Breast epithelium (tissue), 4 donors: ENCODE results near the gene HMGN1. TPM values are rescaled to one million over a fixed set of nuclear protein-coding genes. Genes with fewer than 3 reads are reported as not detected.

Source experiments
- DNase-seq, 2 donors: peaks; one replicate each; pipeline ENCODE4 v3.0.0-alpha.2; 2019; ENCODE audit warnings: low spot score in 2 of 2
- H3K27ac ChIP-seq, 2 donors: fragments of 200-600 bp; sonication (generic) in 1 of 2; one replicate each; pipeline ENCODE4 v1.5.1; 2016 to 2019; ENCODE audit warnings: mild to moderate bottlenecking in 1 of 2
- H3K27me3 ChIP-seq, 2 donors: fragments of 200-600 bp; sonication (generic) in 1 of 2; one replicate each; pipeline versions ENCODE4 v1.5.1 to v1.6.0; 2017 to 2019; ENCODE audit warnings: control low read depth in 1 of 2, mild to moderate bottlenecking in 1 of 2
- H3K36me3 ChIP-seq: fragments of 200-600 bp; one replicate; pipeline ENCODE4 v1.5.1; 2019
- H3K4me1 ChIP-seq, 2 donors: fragments of 200-600 bp; sonication (generic); one replicate each; pipeline ENCODE4 v1.5.1; 2016 to 2019; ENCODE audit warnings: control low read depth in 1 of 2
- H3K4me3 ChIP-seq, 3 donors: fragments of 200-600 bp; sonication (generic); 1 replicate in 2 of 3; 2 replicates in 1 of 3; pipeline ENCODE4 v1.5.1; 2016 to 2019; ENCODE audit warnings: mild to moderate bottlenecking in 3 of 3, moderate library complexity in 2 of 3
- H3K9me3 ChIP-seq, 2 donors: fragments of 200-600 bp; sonication (generic) in 1 of 2; one replicate each; pipeline ENCODE4 v1.5.1; 2016 to 2019; ENCODE audit warnings: control low read depth in 1 of 2
- CTCF ChIP-seq, 3 donors: fragments of 450-650 bp; IDR thresholded peaks; one replicate each; pipeline ENCODE4 v1.5.1; 2016 to 2017; ENCODE audit warnings: antibody characterized with exemption in 3 of 3, mild to moderate bottlenecking in 3 of 3, moderate library complexity in 3 of 3
- POLR2A ChIP-seq: fragments of 450-650 bp; IDR thresholded peaks from one replicate; pipeline ENCODE4 v1.6.1; 2016; ENCODE audit warnings: antibody characterized with exemption, mild to moderate bottlenecking, moderate library complexity
- POLR2AphosphoS5 ChIP-seq, 3 donors: sonication (generic); formaldehyde crosslinking; IDR thresholded peaks; one replicate each; pipeline ENCODE4 v1.6.1; 2017; ENCODE audit warnings: antibody characterized with exemption in 3 of 3
- intact Hi-C: fragments of 100-400 bp; cut with DNase I; formaldehyde crosslinking; loops from one replicate; pipeline ENCODE4 v1.15.1; 2023; ENCODE audit warnings: low total_unique reads
- total RNA-seq, 3 donors: library from RNA; depleted of rRNA; stranded (reverse); fragments of >200 nt; gene quantifications; one replicate each; pipeline ENCODE4 v1.1.0, GENCODE V29; 2016

The HMGN1 gene
- total RNA-seq, 3 donors from 2014 or later: 68.5 to 166 (median 127) TPM

GRCh38 chr21:39346671-39347331 lies 2.1 kb downstream of the HMGN1 start:
- peak overlapping the region in 1 of 3 donors; percentile 12 for H3K4me3 ChIP-seq
- H3K9me3 ChIP-seq: no peaks in the 10 kb centered on the region

GRCh38 chr21:39346206-39346605 lies 2.7 kb downstream of the HMGN1 start:
- no peak for DNase-seq
- Histone ChIP-seq H3K36me3 (no peaks in the 10 kb centered on the region), H3K9me3 (no peaks in the 10 kb centered on the region), H3K4me1 (peaks cover 0 to 7% of the 10 kb centered on the region in 2 donors), H3K27ac (no peak overlapping the region), H3K4me3 (no peak overlapping the region), H3K27me3 (no peaks in the 10 kb centered on the region)
- intact Hi-C loops: no loop called here
- TF ChIP-seq POLR2AphosphoS5 (IDR thresholded peaks at IDR 0.05) (no peak), CTCF (IDR thresholded peaks at IDR 0.05) (no peak), POLR2A (no peak)

More at GRCh38 chr21:39346671-39347331, 2.1 kb downstream of the HMGN1 start:
- Histone ChIP-seq H3K27ac (no peak overlapping the region), H3K4me1 (peaks cover 0 to 7% of the 10 kb centered on the region in 2 donors), H3K36me3 (no peaks in the 10 kb centered on the region), H3K27me3 (no peaks in the 10 kb centered on the region)
- no peak for DNase-seq
- intact Hi-C loops: no loop called here
- TF ChIP-seq CTCF (IDR thresholded peaks at IDR 0.05) (no peak), POLR2A (no peak), POLR2AphosphoS5 (IDR thresholded peaks at IDR 0.05) (no peak)

DNA sequence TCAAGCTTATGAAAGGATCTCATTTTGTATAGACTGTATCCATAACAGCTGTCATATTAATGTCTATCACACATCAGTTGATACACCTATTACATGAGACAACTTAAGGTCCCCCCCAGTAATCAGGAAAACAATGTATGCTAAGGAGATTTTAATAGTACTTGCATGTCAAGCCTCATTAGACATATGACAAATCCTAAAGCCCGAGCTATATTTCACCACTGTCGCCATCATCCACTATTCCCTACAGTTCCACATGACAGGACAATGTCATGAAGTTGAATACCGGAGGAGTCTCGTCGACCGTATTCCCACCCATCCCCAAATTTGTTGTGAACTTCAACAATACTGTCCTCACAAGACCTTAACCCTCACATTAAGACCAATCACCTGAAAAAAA lies 3.4 kb downstream of the HMGN1 start:
- Histone ChIP-seq H3K27me3 (no peaks in the 10 kb centered on the region), H3K4me1 (peaks cover 0 to 7% of the 10 kb centered on the region in 2 donors), H3K27ac (no peak overlapping the region), H3K9me3 (no peaks in the 10 kb centered on the region), H3K4me3 (no peak overlapping the region), H3K36me3 (no peaks in the 10 kb centered on the region)
- TF ChIP-seq POLR2AphosphoS5 (IDR thresholded peaks at IDR 0.05) (no peak), POLR2A (no peak), CTCF (IDR thresholded peaks at IDR 0.05) (no peak)
- intact Hi-C loops: no loop called here
- DNase-seq: no peak

DNA sequence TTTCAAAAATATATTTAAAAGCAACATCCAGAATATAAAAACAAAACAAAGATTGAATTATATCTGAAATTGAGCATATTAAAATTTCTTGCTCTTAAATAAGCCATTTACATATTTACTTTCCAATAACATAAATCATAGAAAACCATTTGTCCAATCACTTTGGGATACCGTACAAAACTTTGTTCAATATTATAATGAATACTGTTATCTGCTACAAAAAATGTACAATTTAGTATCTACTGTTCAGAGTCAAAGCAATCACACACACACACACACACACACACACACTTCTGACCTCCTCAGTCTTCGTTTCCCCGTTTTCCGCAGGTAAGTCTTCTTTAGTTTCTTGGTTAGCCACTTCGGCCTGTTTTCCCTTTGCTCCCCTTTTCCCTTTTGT lies 4.0 kb downstream of the HMGN1 start:
- H3K9me3 ChIP-seq: no peaks in the 10 kb centered on the region
- no peak overlapping the region for H3K4me3 ChIP-seq
- intact Hi-C loops: no loop called here
- H3K27ac ChIP-seq: no peak overlapping the region
- H3K4me1 ChIP-seq: peaks cover 0 to 7% of the 10 kb centered on the region in 2 donors
- TF ChIP-seq POLR2AphosphoS5 (IDR thresholded peaks at IDR 0.05): no peak
- no peak for TF ChIP-seq CTCF (IDR thresholded peaks at IDR 0.05)
- TF ChIP-seq POLR2A: no peak
- H3K27me3 ChIP-seq: no peaks in the 10 kb centered on the region
- no peak for DNase-seq
- H3K36me3 ChIP-seq: no peaks in the 10 kb centered on the region

DNA sequence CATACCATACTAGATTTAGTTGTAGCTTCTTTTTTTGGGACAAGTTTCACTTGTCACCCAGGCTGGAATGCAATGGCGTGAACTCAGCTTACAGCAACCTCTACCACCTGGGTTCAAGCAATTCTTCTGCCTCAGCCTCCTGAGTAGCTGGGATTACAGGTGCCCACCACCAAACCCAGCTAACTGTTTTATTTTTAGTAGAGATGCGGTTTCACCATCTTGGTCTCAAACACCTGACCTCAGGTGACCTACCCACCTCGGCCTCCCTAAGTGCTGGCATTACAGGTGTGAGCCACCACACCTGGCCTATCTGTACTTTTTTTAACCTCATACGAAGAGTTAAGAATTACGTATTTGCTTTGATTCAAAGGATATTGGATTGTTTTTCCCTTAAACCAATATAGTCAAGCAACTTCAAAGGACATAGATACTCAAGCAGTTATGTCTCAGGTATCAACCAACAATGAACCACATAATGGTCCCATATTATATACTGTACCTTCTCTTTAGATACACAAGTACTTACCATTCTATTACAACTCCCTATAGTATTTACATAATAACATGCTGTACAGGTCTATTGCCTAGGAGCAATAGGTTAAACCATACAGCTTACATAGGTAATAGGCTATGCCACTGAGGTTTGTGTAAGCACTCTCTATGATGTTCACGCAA lies 7.5 kb downstream of the HMGN1 start:
- Histone ChIP-seq H3K4me1 (peaks cover 0 to 7% of the 10 kb centered on the region in 2 donors), H3K27me3 (no peaks in the 10 kb centered on the region), H3K4me3 (no peak overlapping the region), H3K36me3 (no peaks in the 10 kb centered on the region), H3K27ac (no peak overlapping the region), H3K9me3 (no peaks in the 10 kb centered on the region)
- TF ChIP-seq CTCF (IDR thresholded peaks at IDR 0.05): no peak
- no peak for TF ChIP-seq POLR2AphosphoS5 (IDR thresholded peaks at IDR 0.05)
- TF ChIP-seq POLR2A: no peak
- no peak for DNase-seq
- intact Hi-C loops: no loop called here
